HepG2 (cell line): ENCODE results near the gene TYROBP.

ENCODE experiments used
- CHD2 ChIP-seq: IDR thresholded peaks from 2 replicates; pipeline ENCODE4 v1.6.1; 2011; ENCODE audit warnings: low read depth, low read length, improper control_type of control experiment
- FOXJ3 ChIP-seq: sonication (generic); formaldehyde crosslinking; IDR thresholded peaks from 2 replicates; pipeline ENCODE4 v1.4.0; 2020; ENCODE audit warnings: missing genetic modification reagents, mild to moderate bottlenecking, borderline replicate concordance
- GABPA ChIP-seq, 2 experiments: IDR thresholded peaks; 2 replicates each; pipeline ENCODE4 v1.6.1; 2011 to 2016; ENCODE audit warnings: low read depth in 2 of 2, low read length in 1 of 2, missing biosample characterization in 1 of 2, missing genetic modification characterization in 1 of 2
- NFRKB ChIP-seq: fragments of 450-650 bp; IDR thresholded peaks from 2 replicates; pipeline ENCODE4 v1.6.1; 2017
- RFX5 ChIP-seq: IDR thresholded peaks from 2 replicates; pipeline ENCODE4 v1.6.1; 2011; ENCODE audit warnings: low read depth, low read length, improper control_type of control experiment
- TAF1 ChIP-seq: sonication (generic); formaldehyde crosslinking; IDR thresholded peaks from 2 replicates; pipeline ENCODE4 v1.4.0; 2020; ENCODE audit warnings: missing genetic modification reagents
- TCF12 ChIP-seq, 2 experiments: fragments of 450-650 bp in 1 of 2; sonication (generic) in 1 of 2; formaldehyde crosslinking in 1 of 2; IDR thresholded peaks; 2 replicates each; pipeline versions ENCODE4 v1.6.1 to v1.8.0; 2017 to 2022; ENCODE audit warnings: antibody characterized with exemption in 1 of 2, mild to moderate bottlenecking in 1 of 2, missing genetic modification reagents in 1 of 2, moderate library complexity in 1 of 2
- ZBTB20 ChIP-seq: sonication (generic); formaldehyde crosslinking; IDR thresholded peaks from 2 replicates; pipeline ENCODE4 v1.8.1; 2023; ENCODE audit warnings: missing genetic modification reagents, low read depth, mild to moderate bottlenecking, borderline replicate concordance
- TF ChIP-seq, protein P1 (sequence below): sonication (generic); formaldehyde crosslinking; conservative IDR thresholded peaks from 2 replicates; pipeline ENCODE4 v1.4.0; 2020; ENCODE audit warnings: missing genetic modification reagents
- TF ChIP-seq, protein P2 (sequence below): sonication (generic); formaldehyde crosslinking; IDR thresholded peaks from 2 replicates; pipeline ENCODE4 v1.4.0; 2020; ENCODE audit warnings: missing genetic modification reagents, borderline replicate concordance

DNA sequence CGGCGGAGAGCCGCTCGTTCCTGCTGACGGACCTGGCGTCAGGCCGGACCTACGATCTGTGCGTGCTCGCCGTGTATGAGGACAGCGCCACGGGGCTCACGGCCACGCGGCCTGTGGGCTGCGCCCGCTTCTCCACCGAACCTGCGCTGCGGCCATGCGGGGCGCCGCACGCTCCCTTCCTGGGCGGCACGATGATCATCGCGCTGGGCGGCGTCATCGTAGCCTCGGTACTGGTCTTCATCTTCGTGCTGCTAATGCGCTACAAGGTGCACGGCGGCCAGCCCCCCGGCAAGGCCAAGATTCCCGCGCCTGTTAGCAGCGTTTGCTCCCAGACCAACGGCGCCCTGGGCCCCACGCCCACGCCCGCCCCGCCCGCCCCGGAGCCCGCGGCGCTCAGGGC, 36.5 kb upstream of the TYROBP start:
- TF ChIP-seq CHD2 (no peak), FOXJ3 (CRISPR knock-in tag) (no peak), NFRKB (no peak), GABPA (IDR thresholded peaks at IDR 0.05; ENCODE audit: low read depth, low read length) (no peak), GABPA (CRISPR knock-in tag; IDR thresholded peaks at IDR 0.05; ENCODE audit: low read depth) (no peak), TCF12 (IDR thresholded peaks at IDR 0.05) (no peak), TCF12 (CRISPR knock-in tag; IDR thresholded peaks at IDR 0.05) (no peak), TAF1 (no peak), RFX5 (no peak), ZBTB20 (no peak)
- TF ChIP-seq, protein P1, sequence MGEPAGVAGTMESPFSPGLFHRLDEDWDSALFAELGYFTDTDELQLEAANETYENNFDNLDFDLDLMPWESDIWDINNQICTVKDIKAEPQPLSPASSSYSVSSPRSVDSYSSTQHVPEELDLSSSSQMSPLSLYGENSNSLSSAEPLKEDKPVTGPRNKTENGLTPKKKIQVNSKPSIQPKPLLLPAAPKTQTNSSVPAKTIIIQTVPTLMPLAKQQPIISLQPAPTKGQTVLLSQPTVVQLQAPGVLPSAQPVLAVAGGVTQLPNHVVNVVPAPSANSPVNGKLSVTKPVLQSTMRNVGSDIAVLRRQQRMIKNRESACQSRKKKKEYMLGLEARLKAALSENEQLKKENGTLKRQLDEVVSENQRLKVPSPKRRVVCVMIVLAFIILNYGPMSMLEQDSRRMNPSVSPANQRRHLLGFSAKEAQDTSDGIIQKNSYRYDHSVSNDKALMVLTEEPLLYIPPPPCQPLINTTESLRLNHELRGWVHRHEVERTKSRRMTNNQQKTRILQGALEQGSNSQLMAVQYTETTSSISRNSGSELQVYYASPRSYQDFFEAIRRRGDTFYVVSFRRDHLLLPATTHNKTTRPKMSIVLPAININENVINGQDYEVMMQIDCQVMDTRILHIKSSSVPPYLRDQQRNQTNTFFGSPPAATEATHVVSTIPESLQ (CRISPR knock-in tag): no peak
- TF ChIP-seq, protein P2, sequence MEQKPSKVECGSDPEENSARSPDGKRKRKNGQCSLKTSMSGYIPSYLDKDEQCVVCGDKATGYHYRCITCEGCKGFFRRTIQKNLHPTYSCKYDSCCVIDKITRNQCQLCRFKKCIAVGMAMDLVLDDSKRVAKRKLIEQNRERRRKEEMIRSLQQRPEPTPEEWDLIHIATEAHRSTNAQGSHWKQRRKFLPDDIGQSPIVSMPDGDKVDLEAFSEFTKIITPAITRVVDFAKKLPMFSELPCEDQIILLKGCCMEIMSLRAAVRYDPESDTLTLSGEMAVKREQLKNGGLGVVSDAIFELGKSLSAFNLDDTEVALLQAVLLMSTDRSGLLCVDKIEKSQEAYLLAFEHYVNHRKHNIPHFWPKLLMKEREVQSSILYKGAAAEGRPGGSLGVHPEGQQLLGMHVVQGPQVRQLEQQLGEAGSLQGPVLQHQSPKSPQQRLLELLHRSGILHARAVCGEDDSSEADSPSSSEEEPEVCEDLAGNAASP (CRISPR knock-in tag): no peak
